Measurements from ENCODE around the gene ZIC5. TPM values are rescaled to one million over a fixed set of nuclear protein-coding genes. Genes with fewer than 3 reads are reported as not detected.

The ZIC5 gene
- total and polyA plus RNA-seq, 2 of the 4 experiments (the other 2 are of a cell fraction): not detected

- no peaks in the 10 kb centered on the region for H3K79me1 ChIP-seq (ENCODE audit: low read depth in 1 of 2, low read length in 2 of 2)
- no peak overlapping the region for H3K56ac ChIP-seq (ENCODE audit: extremely low read depth, insufficient read depth, low read length)
- no peaks in the 10 kb centered on the region; the same call in 1 of the 2 replicates for H3K4me1 ChIP-seq (ENCODE audit: control insufficient read depth, insufficient read depth, low read length)
- CTCF ChIA-PET: interaction anchor here (0.7 kb wide), 1 partner anchor 250 kb away, joined by 4 read pairs; no protein-coding TSS in a partner anchor
- peaks cover 34% of the 10 kb centered on the region for H3K9me3 ChIP-seq (ENCODE audit: control insufficient read depth, insufficient read depth, low read length)
- no peak overlapping the region for H2BK5ac ChIP-seq (ENCODE audit: low read depth, low read length, poor library complexity, severe bottlenecking)
- dilution Hi-C loops (cut with HindIII; ENCODE audit: low sequenced_read_pairs, unreplicated experiment): no loop called here
- H3K4me2 ChIP-seq (ENCODE audit: low read depth, low read length): no peak overlapping the region
- peaks cover 91% of the 10 kb centered on the region for H3K27me3 ChIP-seq (ENCODE audit: control insufficient read depth, insufficient read depth, low read length)
- DNase-seq (no peak), ATAC-seq (ENCODE audit: low read depth) (no peak)
- no peak overlapping the region for H3K9ac ChIP-seq (ENCODE audit: low read depth, low read length)
- peaks cover 22% of the 10 kb centered on the region for H4K20me1 ChIP-seq (ENCODE audit: insufficient read depth, low read length)
- POLR2A ChIA-PET (ENCODE audit: unreplicated experiment): no interaction called here
- no peak overlapping the region for H2AK9ac ChIP-seq (replicated peaks; ENCODE audit: low read depth, low read length, poor library complexity)
- peak overlapping the region; percentile 65 for H2AFZ ChIP-seq (replicated peaks; ENCODE audit: low read length, poor library complexity)
- no peaks in the 10 kb centered on the region for H3K9me1 ChIP-seq (ENCODE audit: insufficient read depth, low read length)
- H4K8ac ChIP-seq (ENCODE audit: low read depth in 2 of 2, low read length in 2 of 2): no peak overlapping the region
- BruUV-seq (replicated peaks): no TSS peak
- H3K4ac ChIP-seq (ENCODE audit: low read depth, low read length): no peak overlapping the region
- H2BK120ac ChIP-seq (ENCODE audit: low read depth, low read length): no peak overlapping the region
- TF ChIP-seq MXI1 (IDR thresholded peaks at IDR 0.05; ENCODE audit: borderline replicate concordance, low read depth, low read length) (no peak), CTCF (conservative IDR thresholded peaks at IDR 0.05; ENCODE audit: low read depth, low read length) (no peak), NFE2L2 (IDR thresholded peaks at IDR 0.05; ENCODE audit: low read depth, low read length) (no peak), RAD21 (IDR thresholded peaks at IDR 0.05; ENCODE audit: low read length) (no peak), MAZ (IDR thresholded peaks at IDR 0.05; ENCODE audit: borderline replicate concordance, low read depth, low read length) (no peak), BHLHE40 (IDR thresholded peaks at IDR 0.05; ENCODE audit: low read depth, low read length) (no peak), RCOR1 (IDR thresholded peaks at IDR 0.05; ENCODE audit: insufficient replicate concordance, low read length) (no peak), POLR2A (IDR thresholded peaks at IDR 0.05; ENCODE audit: low read depth, low read length) (no peak)
- TF ChIP-seq, protein P1, sequence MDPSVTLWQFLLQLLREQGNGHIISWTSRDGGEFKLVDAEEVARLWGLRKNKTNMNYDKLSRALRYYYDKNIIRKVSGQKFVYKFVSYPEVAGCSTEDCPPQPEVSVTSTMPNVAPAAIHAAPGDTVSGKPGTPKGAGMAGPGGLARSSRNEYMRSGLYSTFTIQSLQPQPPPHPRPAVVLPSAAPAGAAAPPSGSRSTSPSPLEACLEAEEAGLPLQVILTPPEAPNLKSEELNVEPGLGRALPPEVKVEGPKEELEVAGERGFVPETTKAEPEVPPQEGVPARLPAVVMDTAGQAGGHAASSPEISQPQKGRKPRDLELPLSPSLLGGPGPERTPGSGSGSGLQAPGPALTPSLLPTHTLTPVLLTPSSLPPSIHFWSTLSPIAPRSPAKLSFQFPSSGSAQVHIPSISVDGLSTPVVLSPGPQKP (IDR thresholded peaks at IDR 0.05; ENCODE audit: borderline replicate concordance, low read depth, low read length): no peak
- H4K91ac ChIP-seq (ENCODE audit: insufficient read depth, low read depth, low read length): no peak overlapping the region
- WGBS, 2 experiments (ENCODE audit: extremely low coverage in 2 of 2, insufficient read length in 1 of 2): 0% methylated on average over 1 of the region's 55 CpGs; no CpG with 5 or more reads in 1 of the 2 experiments
- no peak overlapping the region for H2AK5ac ChIP-seq (ENCODE audit: low read depth, low read length)
- H3K27ac ChIP-seq (ENCODE audit: insufficient read depth, low read length): no peak overlapping the region
- no peak overlapping the region for H3K23ac ChIP-seq (ENCODE audit: low read depth, low read length)
- H3K36me3 ChIP-seq (ENCODE audit: control insufficient read depth, insufficient read depth, low read length): no peaks in the 10 kb centered on the region
- intact Hi-C loops (cut with micrococcal nuclease): loop anchor here (5.0 kb wide), 1 partner anchor 252 kb away; no protein-coding TSS in a partner anchor
- no peak overlapping the region for H4K5ac ChIP-seq (ENCODE audit: low read depth, low read length)
- no peak overlapping the region for H3K18ac ChIP-seq (ENCODE audit: low read depth, low read length)
- in situ Hi-C loops (cut with MboI; ENCODE audit: low sequenced_read_pairs): loop anchor here (10.0 kb wide), 1 partner anchor 249 kb away; no protein-coding TSS in a partner anchor
- H2BK20ac ChIP-seq (ENCODE audit: low read depth, low read length): no peak overlapping the region
- no peak overlapping the region for H3K4me3 ChIP-seq (ENCODE audit: insufficient read depth, low read depth, low read length)
- H2BK15ac ChIP-seq (ENCODE audit: low read depth, low read length): no peak overlapping the region
- H3K14ac ChIP-seq (replicated peaks; ENCODE audit: low read depth, low read length): no peak overlapping the region
These were observed 13.8 kb upstream of the ZIC5 start for GRCh38 chr13:99985241-99985874.
